Endothelial cell of umbilical vein (primary cell): ENCODE measurements around the gene DLEC1. TPM values are rescaled to one million over a fixed set of nuclear protein-coding genes. Genes with fewer than 3 reads are reported as not detected.

Experiments used
- BruUV-seq: library from RNA; stranded (reverse); fragments of 400-500 nt; replicated peaks from 2 replicates; lab custom pipeline; 2021; lab: Mats Ljungman, UMichigan
- CTCF ChIA-PET: fragments of 300-600, 350-600 bp; sonication (Branson Sonifier 250); formaldehyde crosslinking; loops from one replicate; lab custom pipeline; 2021; ENCODE audit warnings: antibody characterized with exemption, inconsistent platforms; lab: Charles Lee
- POLR2A ChIA-PET: fragments of 300-600, 350-600 bp; sonication (Branson Sonifier 250); formaldehyde crosslinking; loops from one replicate; lab custom pipeline; 2021; ENCODE audit warnings: antibody characterized with exemption, inconsistent platforms; lab: Charles Lee
- DNase-seq: peaks from one replicate; pipeline ENCODE4 v3.0.0-alpha.2; 2011; ENCODE audit warnings: low read depth, low spot score
- FAIRE-seq: peaks from 2 replicates; lab custom pipeline; 2011; peaks lifted over from hg19 to GRCh38; lab: Jason Lieb, UNC
- H2AFZ ChIP-seq: 2 replicates; pipeline ENCODE4 v1.6.0; 2012; ENCODE audit warnings: low read depth, low read length, control low read depth, inconsistent platforms
- H3K27ac ChIP-seq: 2 replicates; pipeline ENCODE4 v1.5.1; 2011; ENCODE audit warnings: low read depth, mild to moderate bottlenecking, control low read depth, low read length, moderate library complexity; ENCODE audit not compliant: insufficient read depth
- H3K27me3 ChIP-seq, 2 experiments: 2 replicates each; pipeline versions ENCODE4 v1.6.0 to v1.6.1; 2011; ENCODE audit warnings: low read length in 2 of 2, mixed read lengths in 1 of 2; ENCODE audit not compliant: control insufficient read depth in 2 of 2, insufficient read depth in 2 of 2
- H3K36me3 ChIP-seq, 2 experiments: 2 replicates in 1 of 2; 3 replicates in 1 of 2; pipeline ENCODE4 v1.5.1; 2011; ENCODE audit warnings: low read length in 2 of 2, mild to moderate bottlenecking in 1 of 2, moderate library complexity in 1 of 2; ENCODE audit not compliant: control insufficient read depth in 2 of 2, insufficient read depth in 2 of 2; ENCODE audit errors: extremely low read depth in 1 of 2
- H3K4me1 ChIP-seq: 3 replicates; pipeline ENCODE4 v1.5.1; 2011; ENCODE audit warnings: mild to moderate bottlenecking, low read length; ENCODE audit not compliant: control insufficient read depth, insufficient read depth; ENCODE audit errors: extremely low read depth
- H3K4me2 ChIP-seq: 2 replicates; pipeline ENCODE4 v1.6.1; 2011; ENCODE audit warnings: low read length, control low read depth, mixed read lengths; ENCODE audit not compliant: insufficient read depth
- H3K4me3 ChIP-seq, 3 experiments: fragments of 200-600 bp in 1 of 3; sonication (generic), shearing (Covaris generic) in 1 of 3; replicated peaks in 1 of 3; 2 replicates each; pipeline ENCODE4 v1.5.1; 2011 to 2016; ENCODE audit warnings: control low read depth in 3 of 3, low read length in 3 of 3, mild to moderate bottlenecking in 2 of 3, inconsistent platforms in 1 of 3, low read depth in 1 of 3, moderate library complexity in 1 of 3; ENCODE audit not compliant: insufficient read depth in 1 of 3
- H3K79me2 ChIP-seq: 2 replicates; pipeline ENCODE4 v1.6.0; 2012; ENCODE audit warnings: low read length, inconsistent platforms; ENCODE audit not compliant: control insufficient read depth, insufficient read depth
- H3K9ac ChIP-seq: replicated peaks from 2 replicates; pipeline ENCODE3; 2011; ENCODE audit warnings: low read length, control low read depth; ENCODE audit not compliant: insufficient read depth; ENCODE audit errors: extremely low read depth
- H3K9me1 ChIP-seq: replicated peaks from 3 replicates; pipeline ENCODE4 v1.6.0; 2011; ENCODE audit warnings: mild to moderate bottlenecking, low read length; ENCODE audit not compliant: control insufficient read depth, insufficient read depth; ENCODE audit errors: extremely low read depth
- H3K9me3 ChIP-seq: replicated peaks from 2 replicates; pipeline ENCODE4 v1.5.1; 2012; ENCODE audit warnings: low read length, inconsistent platforms; ENCODE audit not compliant: control insufficient read depth, insufficient read depth
- H4K20me1 ChIP-seq: replicated peaks from 2 replicates; pipeline ENCODE3; 2011; ENCODE audit warnings: mild to moderate bottlenecking, low read length; ENCODE audit not compliant: control insufficient read depth, insufficient read depth; ENCODE audit errors: extremely low read depth
- EZH2 ChIP-seq: IDR thresholded peaks from 2 replicates; pipeline ENCODE4 v1.6.1; 2012; ENCODE audit warnings: borderline replicate concordance, low read depth, mild to moderate bottlenecking, moderate library complexity, low read length, inconsistent platforms; ENCODE audit not compliant: severe bottlenecking
- FOS ChIP-seq: IDR thresholded peaks from 2 replicates; pipeline ENCODE4 v1.6.1; 2011; ENCODE audit warnings: mild to moderate bottlenecking, low read length, moderate library complexity, borderline replicate concordance; ENCODE audit not compliant: insufficient read depth
- GATA2 ChIP-seq: IDR thresholded peaks from 2 replicates; pipeline ENCODE4 v1.7.0; 2011; ENCODE audit warnings: low read depth, mild to moderate bottlenecking, moderate library complexity, mixed read lengths, low read length; ENCODE audit not compliant: insufficient read length, insufficient read depth
- JUN ChIP-seq: IDR thresholded peaks from 2 replicates; pipeline ENCODE4 v1.6.1; 2011; ENCODE audit warnings: borderline replicate concordance, low read depth; ENCODE audit not compliant: insufficient read length, insufficient read depth
- MAX ChIP-seq: IDR thresholded peaks from 2 replicates; pipeline ENCODE4 v1.6.1; 2011; ENCODE audit not compliant: insufficient read depth, insufficient read length
- MYC ChIP-seq: IDR thresholded peaks from one replicate; pipeline ENCODE4 v1.6.1; 2011; ENCODE audit warnings: mild to moderate bottlenecking, low read depth, low read length
- POLR2A ChIP-seq: IDR thresholded peaks from 2 replicates; pipeline ENCODE4 v1.6.1; 2012; ENCODE audit warnings: low read depth, mild to moderate bottlenecking, control low read depth, low read length
- POLR2AphosphoS5 ChIP-seq: IDR thresholded peaks from 2 replicates; pipeline ENCODE4 v1.6.1; 2012; ENCODE audit warnings: low read depth, mild to moderate bottlenecking, control low read depth, low read length, moderate library complexity; ENCODE audit not compliant: insufficient read depth
- dilution Hi-C: fragments of 300-500 bp; cut with MboI; formaldehyde crosslinking; loops from one replicate; pipeline ENCODE4 v1.15.0; 2019; ENCODE audit warnings: low sequenced_read_pairs; ENCODE audit not compliant: extremely low pct_ligation_motif_present
- intact Hi-C: fragments of 100-400 bp; cut with micrococcal nuclease; formaldehyde crosslinking; loops from one replicate; pipeline ENCODE4 v1.10.0; 2022
- polyA plus RNA-seq, 4 experiments: library from polyadenylated mRNA; depleted of rRNA in 3 of 4; stranded (reverse) in 3 of 4; unstranded in 1 of 4; fragments of >200 nt; gene quantifications; 2 replicates each; pipeline versions ENCODE4 v1.2.1 to v1.2.3, GENCODE V29; 2011 to 2012; ENCODE audit warnings: missing spikeins in 1 of 4
- total RNA-seq: library from RNA; stranded (reverse); gene quantifications from 2 replicates; pipeline ENCODE4 v1.2.3, GENCODE V29; 2021
- TF ChIP-seq, protein P1 (sequence below), 2 donors: IDR thresholded peaks; 1 replicate in 1 of 2; 2 replicates in 1 of 2; pipeline ENCODE4 v1.5.1; 2011; ENCODE audit warnings: low read length in 2 of 2, mild to moderate bottlenecking in 2 of 2, moderate library complexity in 2 of 2, control low read depth in 1 of 2, inconsistent platforms in 1 of 2, low read depth in 1 of 2; ENCODE audit not compliant: insufficient read depth in 1 of 2; ENCODE audit errors: extremely low read depth in 1 of 2

Gene DLEC1
- total and polyA plus RNA-seq, 2 donors (not counting 3 experiments of a cell fraction or from before 2014, with no cell fraction given), result not detected

GRCh38 chr3:38002291-38002876, 36.6 kb upstream of the DLEC1 start:
- BruUV-seq, result no TSS peak
- DNase-seq (no peak), FAIRE-seq (no peak)
- H3K27me3 ChIP-seq, result no peaks in the 10 kb centered on the region
- H2AFZ ChIP-seq, result no peak overlapping the region
- no peak for TF ChIP-seq POLR2AphosphoS5
- TF ChIP-seq MYC, result no peak
- TF ChIP-seq EZH2, result no peak
- no peak for TF ChIP-seq FOS
- no peak for TF ChIP-seq POLR2A
- TF ChIP-seq MAX, result no peak
- no peak for TF ChIP-seq GATA2
- TF ChIP-seq, protein P1, sequence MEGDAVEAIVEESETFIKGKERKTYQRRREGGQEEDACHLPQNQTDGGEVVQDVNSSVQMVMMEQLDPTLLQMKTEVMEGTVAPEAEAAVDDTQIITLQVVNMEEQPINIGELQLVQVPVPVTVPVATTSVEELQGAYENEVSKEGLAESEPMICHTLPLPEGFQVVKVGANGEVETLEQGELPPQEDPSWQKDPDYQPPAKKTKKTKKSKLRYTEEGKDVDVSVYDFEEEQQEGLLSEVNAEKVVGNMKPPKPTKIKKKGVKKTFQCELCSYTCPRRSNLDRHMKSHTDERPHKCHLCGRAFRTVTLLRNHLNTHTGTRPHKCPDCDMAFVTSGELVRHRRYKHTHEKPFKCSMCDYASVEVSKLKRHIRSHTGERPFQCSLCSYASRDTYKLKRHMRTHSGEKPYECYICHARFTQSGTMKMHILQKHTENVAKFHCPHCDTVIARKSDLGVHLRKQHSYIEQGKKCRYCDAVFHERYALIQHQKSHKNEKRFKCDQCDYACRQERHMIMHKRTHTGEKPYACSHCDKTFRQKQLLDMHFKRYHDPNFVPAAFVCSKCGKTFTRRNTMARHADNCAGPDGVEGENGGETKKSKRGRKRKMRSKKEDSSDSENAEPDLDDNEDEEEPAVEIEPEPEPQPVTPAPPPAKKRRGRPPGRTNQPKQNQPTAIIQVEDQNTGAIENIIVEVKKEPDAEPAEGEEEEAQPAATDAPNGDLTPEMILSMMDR (IDR thresholded peaks at IDR 0.05; ENCODE audit: extremely low read depth in 1 of 2, insufficient read depth in 1 of 2, low read depth in 1 of 2, low read length in 2 of 2), result no peak
- TF ChIP-seq JUN, result no peak
- no peak overlapping the region for H3K9ac ChIP-seq
- no peak overlapping the region for H3K4me3 ChIP-seq
- peaks cover 4% of the 10 kb centered on the region for H3K4me1 ChIP-seq
- ChIA-PET CTCF (interaction anchor here (2.5 to 3.6 kb wide), 2 partner anchors 28 to 148 kb away, joined by 18 to 34 read pairs; no protein-coding TSS in a partner anchor), POLR2A (no interaction called here)
- no peaks in the 10 kb centered on the region for H3K79me2 ChIP-seq
- H3K27ac ChIP-seq, result no peak overlapping the region
- dilution Hi-C loops (no loop called here), intact Hi-C loops (no loop called here)
- H3K9me1 ChIP-seq, result no peaks in the 10 kb centered on the region
- H3K36me3 ChIP-seq, result peaks cover 0 to 12% of the 10 kb centered on the region in 2 experiments
- H3K4me2 ChIP-seq, result no peak overlapping the region
- no peaks in the 10 kb centered on the region for H4K20me1 ChIP-seq
- H3K9me3 ChIP-seq, result no peaks in the 10 kb centered on the region
